Stimulated activated CD4-positive, alpha-beta T cell treated with anti-CD3 and anti-CD28 coated beads, Interleukin-4, amount 100 ng/mL, for 48 hours (primary cell): ENCODE data around the gene CDC7.

Experiments used
- DNase-seq, 2 donors: peaks; one replicate each; pipeline ENCODE4 v3.0.0-alpha.2; 2020; ENCODE audit warnings: low read depth in 2 of 2

The CDC7 gene

GRCh38 chr1:91548376-91549040, 47.9 kb downstream of the CDC7 start:
- DNase-seq, result no peak

- DNase-seq, result no peak
Observed at GRCh38 chr1:91549041-91549735, 48.5 kb downstream of the CDC7 start.

GRCh38 chr1:91550961-91551360, 50.3 kb downstream of the CDC7 start:
- DNase-seq, result no peak

GRCh38 chr1:91552091-91552490, 51.4 kb downstream of the CDC7 start:
- DNase-seq, result no peak

GRCh38 chr1:91552596-91552995, 51.9 kb downstream of the CDC7 start:
- no peak for DNase-seq

- no peak for DNase-seq
Observed at GRCh38 chr1:91553177-91553591, 52.5 kb downstream of the CDC7 start.

GRCh38 chr1:91555074-91555730, 54.6 kb downstream of the CDC7 start:
- no peak for DNase-seq

GRCh38 chr1:91555821-91556531, 55.3 kb downstream of the CDC7 start:
- peak in 1 of 2 donors; percentile 50 for DNase-seq

- no peak for DNase-seq
Observed at GRCh38 chr1:91556556-91556955, 55.9 kb downstream of the CDC7 start.

- DNase-seq, result no peak
Observed at GRCh38 chr1:91557039-91557690, 56.5 kb downstream of the CDC7 start.

GRCh38 chr1:91557826-91558225, 57.2 kb downstream of the CDC7 start:
- DNase-seq, result no peak

GRCh38 chr1:91559046-91559750, 58.5 kb downstream of the CDC7 start:
- no peak for DNase-seq

- no peak for DNase-seq
Observed at GRCh38 chr1:91559838-91560565, 59.4 kb downstream of the CDC7 start.

- no peak for DNase-seq
Observed at GRCh38 chr1:91564888-91565701, 64.4 kb downstream of the CDC7 start.

GRCh38 chr1:91567583-91567982, 66.9 kb downstream of the CDC7 start:
- DNase-seq, result no peak

- DNase-seq, result no peak
Observed at GRCh38 chr1:91568261-91568660, 67.6 kb downstream of the CDC7 start.

- DNase-seq, result no peak
Observed at GRCh38 chr1:91569411-91570119, 68.9 kb downstream of the CDC7 start.

GRCh38 chr1:91570120-91570448, 69.4 kb downstream of the CDC7 start:
- DNase-seq, result no peak

GRCh38 chr1:91572044-91572443, 71.4 kb downstream of the CDC7 start:
- no peak for DNase-seq
